GM21619 (cell line): Measurements from ENCODE around the gene ACVR1.
A peak's percentile ranks its signal among the peaks of the same experiment; 100 is the strongest.
"Not testable (repeated sequence)": the region's sequence is repeated elsewhere in the genome, so short reads cannot be mapped to it uniquely, and the experiment has no call there.

Experiments used
- ATAC-seq: cut with Tn5 transposase; IDR thresholded peaks from one replicate; pipeline ENCODE4 v1.9.1; 2021; ENCODE audit not compliant: unreplicated experiment

Gene ACVR1

GRCh38 chr2:157761520-157761919 lies 114.6 kb downstream of the ACVR1 start:
- ATAC-seq = no peak

- no peak for ATAC-seq
Observed at GRCh38 chr2:157760949-157761348, 115.2 kb downstream of the ACVR1 start.

GRCh38 chr2:157759855-157760254 lies 116.3 kb downstream of the ACVR1 start:
- ATAC-seq = no peak

- no peak for ATAC-seq
Observed at GRCh38 chr2:157758586-157758985, 117.5 kb downstream of the ACVR1 start.

GRCh38 chr2:157757500-157757899 lies 118.6 kb downstream of the ACVR1 start:
- ATAC-seq = no peak

- not testable (repeated sequence) for ATAC-seq
Observed at GRCh38 chr2:157756447-157756846, 119.7 kb downstream of the ACVR1 start.

- ATAC-seq = peak; percentile 55
Observed at GRCh38 chr2:157751462-157752058, 124.6 kb downstream of the ACVR1 start.

- ATAC-seq = no peak
Observed at GRCh38 chr2:157749684-157750083, 126.4 kb downstream of the ACVR1 start.

- ATAC-seq = no peak
Observed at GRCh38 chr2:157748371-157749142, 127.6 kb downstream of the ACVR1 start.

GRCh38 chr2:157747695-157748370 lies 128.3 kb downstream of the ACVR1 start:
- no peak for ATAC-seq

GRCh38 chr2:157747280-157747679 lies 128.8 kb downstream of the ACVR1 start:
- ATAC-seq = no peak

GRCh38 chr2:157746234-157746950 lies 129.7 kb downstream of the ACVR1 start:
- no peak for ATAC-seq

- ATAC-seq = no peak
Observed at GRCh38 chr2:157744571-157745076, 131.5 kb downstream of the ACVR1 start.

- ATAC-seq = peak; percentile 75
Observed at GRCh38 chr2:157743051-157743450, 133.1 kb downstream of the ACVR1 start.

- no peak for ATAC-seq
Observed at GRCh38 chr2:157741819-157742484, 134.2 kb downstream of the ACVR1 start.

GRCh38 chr2:157737656-157738055 lies 138.5 kb downstream of the ACVR1 start:
- no peak for ATAC-seq

GRCh38 chr2:157735532-157735931 lies 140.6 kb downstream of the ACVR1 start:
- ATAC-seq = peak; percentile 84

GRCh38 chr2:157733263-157733662 lies 142.9 kb downstream of the ACVR1 start:
- no peak for ATAC-seq

GRCh38 chr2:157732596-157732995 lies 143.5 kb downstream of the ACVR1 start:
- ATAC-seq = no peak

GRCh38 chr2:157727693-157728092 lies 148.4 kb downstream of the ACVR1 start:
- ATAC-seq = no peak

GRCh38 chr2:157726946-157727345 lies 149.2 kb downstream of the ACVR1 start:
- ATAC-seq = no peak
